WTC11 (cell line): ENCODE measurements around the gene CBX2. TPM values are rescaled to one million over a fixed set of nuclear protein-coding genes. Genes with fewer than 3 reads are reported as not detected.
A peak's percentile ranks its signal among the peaks of the same experiment; 100 is the strongest.

ENCODE experiments used
- ATF2 ChIP-seq: sonication (generic); formaldehyde crosslinking; IDR thresholded peaks from 2 replicates; pipeline ENCODE4 v1.8.1; 2022; ENCODE audit warnings: low read depth, missing genetic modification reagents, borderline replicate concordance
- ATF6 ChIP-seq: sonication (generic); formaldehyde crosslinking; IDR thresholded peaks from 2 replicates; pipeline ENCODE4 v1.8.1; 2023; ENCODE audit warnings: mild to moderate bottlenecking, missing genetic modification reagents
- CBFB ChIP-seq: sonication (generic); formaldehyde crosslinking; IDR thresholded peaks from 2 replicates; pipeline ENCODE4 v1.8.1; 2022; ENCODE audit warnings: mild to moderate bottlenecking, low read depth, missing genetic modification reagents
- CREB1 ChIP-seq: sonication (generic); formaldehyde crosslinking; IDR thresholded peaks from 2 replicates; pipeline ENCODE4 v1.8.0; 2023; ENCODE audit warnings: mild to moderate bottlenecking, missing genetic modification reagents
- CREM ChIP-seq: sonication (generic); formaldehyde crosslinking; IDR thresholded peaks from 2 replicates; pipeline ENCODE4 v1.8.1; 2022; ENCODE audit warnings: mild to moderate bottlenecking, missing genetic modification reagents, moderate library complexity
- E2F1 ChIP-seq: sonication (generic); formaldehyde crosslinking; IDR thresholded peaks from 2 replicates; pipeline ENCODE4 v1.8.0; 2022; ENCODE audit warnings: mild to moderate bottlenecking, missing genetic modification reagents
- FOXJ3 ChIP-seq: sonication (generic); formaldehyde crosslinking; IDR thresholded peaks from 2 replicates; pipeline ENCODE4 v1.9.0; 2021; ENCODE audit warnings: missing genetic modification reagents, mild to moderate bottlenecking, borderline replicate concordance
- FOXP1 ChIP-seq: sonication (generic); formaldehyde crosslinking; IDR thresholded peaks from 2 replicates; pipeline ENCODE4 v1.8.0; 2022; ENCODE audit warnings: missing genetic modification reagents, mild to moderate bottlenecking, moderate library complexity, borderline replicate concordance
- JUN ChIP-seq: sonication (generic); formaldehyde crosslinking; IDR thresholded peaks from 2 replicates; pipeline ENCODE4 v1.8.0; 2023; ENCODE audit warnings: mild to moderate bottlenecking, missing genetic modification reagents
- NFE2L1 ChIP-seq: sonication (generic); formaldehyde crosslinking; IDR thresholded peaks from 2 replicates; pipeline ENCODE4 v1.8.1; 2023; ENCODE audit warnings: missing genetic modification reagents
- NR1H2 ChIP-seq: sonication (generic); formaldehyde crosslinking; IDR thresholded peaks from 2 replicates; pipeline ENCODE4 v1.9.0; 2021; ENCODE audit warnings: mild to moderate bottlenecking, moderate library complexity, missing genetic modification reagents
- OVOL2 ChIP-seq: fragments of 250-450 bp; sonication (Bioruptor Pico); IDR thresholded peaks from 2 replicates; pipeline ENCODE4 v1.9.0; 2021; ENCODE audit warnings: mild to moderate bottlenecking, borderline replicate concordance
- PRDM15 ChIP-seq: sonication (generic); formaldehyde crosslinking; IDR thresholded peaks from 2 replicates; pipeline ENCODE4 v1.8.0; 2022; ENCODE audit warnings: missing genetic modification reagents
- PREB ChIP-seq: sonication (generic); formaldehyde crosslinking; IDR thresholded peaks from 2 replicates; pipeline ENCODE4 v1.8.1; 2022; ENCODE audit warnings: mild to moderate bottlenecking, missing genetic modification reagents, moderate library complexity, borderline replicate concordance
- TP53 ChIP-seq: sonication (generic); formaldehyde crosslinking; IDR thresholded peaks from 2 replicates; pipeline ENCODE4 v1.8.1; 2023; ENCODE audit warnings: mild to moderate bottlenecking, missing genetic modification reagents
- USF2 ChIP-seq: sonication (generic); formaldehyde crosslinking; IDR thresholded peaks from 2 replicates; pipeline ENCODE4 v1.8.1; 2023; ENCODE audit warnings: mild to moderate bottlenecking, missing genetic modification reagents, moderate library complexity
- ZMAT4 ChIP-seq: fragments of 250-450 bp; sonication (Bioruptor Pico); IDR thresholded peaks from 2 replicates; pipeline ENCODE4 v1.9.0; 2021; ENCODE audit warnings: mild to moderate bottlenecking
- ZNF138 ChIP-seq: sonication (generic); formaldehyde crosslinking; conservative IDR thresholded peaks from 2 replicates; pipeline ENCODE4 v1.8.1; 2022; ENCODE audit warnings: mild to moderate bottlenecking, moderate library complexity, missing genetic modification reagents
- ZNF281 ChIP-seq: sonication (generic); formaldehyde crosslinking; IDR thresholded peaks from 2 replicates; pipeline ENCODE4 v1.8.0; 2023; ENCODE audit warnings: mild to moderate bottlenecking, missing genetic modification reagents
- ZNF317 ChIP-seq: sonication (generic); formaldehyde crosslinking; IDR thresholded peaks from 2 replicates; pipeline ENCODE4 v1.8.1; 2023; ENCODE audit warnings: low read depth, mild to moderate bottlenecking, moderate library complexity, missing genetic modification reagents, borderline replicate concordance
- ZSCAN18 ChIP-seq: fragments of 250-450 bp; sonication (Bioruptor Pico); IDR thresholded peaks from 2 replicates; pipeline ENCODE4 v2.1.2; 2022; ENCODE audit warnings: mild to moderate bottlenecking, moderate library complexity
- total RNA-seq: library from RNA; stranded (reverse); gene quantifications from 3 replicates; pipeline ENCODE4 v1.2.3, GENCODE V29; 2021

The CBX2 gene
- total RNA-seq, 1 experiment from 2014 or later, result 85.5 TPM

GRCh38 chr17:79803997-79804855, 26.3 kb downstream of the CBX2 start (continued):
- TF ChIP-seq ZNF281 (CRISPR knock-in tag) (no peak), CBFB (CRISPR knock-in tag) (no peak), ATF2 (CRISPR knock-in tag) (no peak), PREB (CRISPR knock-in tag) (peak; percentile 58; the same call in 1 of the 2 replicates), CREM (CRISPR knock-in tag) (no peak), FOXP1 (CRISPR knock-in tag) (peak; percentile 77; the same call in 1 of the 2 replicates), USF2 (CRISPR knock-in tag) (no peak), FOXJ3 (CRISPR knock-in tag) (no peak), PRDM15 (CRISPR knock-in tag) (no peak), NR1H2 (CRISPR knock-in tag) (no peak), CREB1 (CRISPR knock-in tag) (no peak), TP53 (0 out of 2 replicates have a peak, but pooled peaks have one; percentile 30), NFE2L1 (CRISPR knock-in tag) (no peak), ZSCAN18 (CRISPR knock-in tag) (no peak), E2F1 (no peak), ATF6 (CRISPR knock-in tag) (no peak), ZNF317 (CRISPR knock-in tag) (no peak), ZMAT4 (CRISPR knock-in tag) (no peak), ZNF138 (no peak), JUN (CRISPR knock-in tag) (no peak), OVOL2 (CRISPR knock-in tag) (no peak)
